Chondrocyte (in vitro differentiated cells): ENCODE data around the gene MRTFB. TPM values are rescaled to one million over a fixed set of nuclear protein-coding genes. Genes with fewer than 3 reads are reported as not detected.
A peak's percentile ranks its signal among the peaks of the same experiment; 100 is the strongest.

ENCODE experiments used
- DNase-seq: peaks from one replicate; pipeline ENCODE4 v3.0.0; 2021; ENCODE audit warnings: mixed read lengths, low spot score
- H3K27ac Mint-ChIP-seq: one replicate; pipeline ENCODE4 v1.8.0; 2021; ENCODE audit warnings: mild to moderate bottlenecking, moderate library complexity, mixed read lengths; ENCODE audit not compliant: unreplicated experiment
- H3K27me3 Mint-ChIP-seq: 2 replicates; pipeline ENCODE4 v1.8.0; 2021; ENCODE audit warnings: low read depth, mixed read lengths
- H3K36me3 Mint-ChIP-seq: 2 replicates; pipeline ENCODE4 v1.8.0; 2021; ENCODE audit warnings: low read depth, mixed read lengths
- H3K4me1 Mint-ChIP-seq: 2 replicates; pipeline ENCODE4 v1.8.0; 2021; ENCODE audit warnings: low read depth, mild to moderate bottlenecking, mixed read lengths
- H3K4me3 Mint-ChIP-seq: one replicate; pipeline ENCODE4 v1.8.0; 2021; ENCODE audit warnings: mild to moderate bottlenecking, moderate library complexity, mixed read lengths; ENCODE audit not compliant: unreplicated experiment
- H3K9me3 Mint-ChIP-seq: 2 replicates; pipeline ENCODE4 v1.8.0; 2021; ENCODE audit warnings: low read depth, mixed read lengths
- CTCF ChIP-seq: fragments of 200-600 bp; sonication (generic); IDR thresholded peaks from 2 replicates; pipeline ENCODE4 v1.5.0; 2021; ENCODE audit warnings: antibody characterized with exemption, mild to moderate bottlenecking, moderate library complexity
- total RNA-seq: library from RNA; stranded (reverse); gene quantifications from 3 replicates; pipeline ENCODE4 v1.2.1, GENCODE V29; 2021

The MRTFB gene
- total RNA-seq, 1 donor from 2014 or later: 32.2 TPM

- DNase-seq: no peak
- H3K27me3 Mint-ChIP-seq: no peaks in the 10 kb centered on the region
- H3K4me3 Mint-ChIP-seq: peak overlapping the region; percentile 78
- H3K4me1 Mint-ChIP-seq: peaks cover 61% of the 10 kb centered on the region
- H3K36me3 Mint-ChIP-seq: no peaks in the 10 kb centered on the region
- peak overlapping the region; percentile 91 for H3K27ac Mint-ChIP-seq
- no peaks in the 10 kb centered on the region for H3K9me3 Mint-ChIP-seq
- peak; percentile 80 for TF ChIP-seq CTCF
Observed at GRCh38 chr16:14186007-14186794, 115.1 kb downstream of the MRTFB start.

GRCh38 chr16:14186795-14187221, 115.7 kb downstream of the MRTFB start:
- H3K27ac Mint-ChIP-seq: peak overlapping the region; percentile 91
- DNase-seq: no peak
- peak overlapping the region; percentile 78 for H3K4me3 Mint-ChIP-seq
- no peaks in the 10 kb centered on the region for H3K36me3 Mint-ChIP-seq
- peaks cover 57% of the 10 kb centered on the region for H3K4me1 Mint-ChIP-seq
- H3K27me3 Mint-ChIP-seq: no peaks in the 10 kb centered on the region
- H3K9me3 Mint-ChIP-seq: no peaks in the 10 kb centered on the region
- no peak for TF ChIP-seq CTCF

GRCh38 chr16:14187517-14188338, 116.6 kb downstream of the MRTFB start:
- DNase-seq: no peak
- H3K9me3 Mint-ChIP-seq: no peaks in the 10 kb centered on the region
- no peak for TF ChIP-seq CTCF
- H3K27me3 Mint-ChIP-seq: no peaks in the 10 kb centered on the region
- H3K36me3 Mint-ChIP-seq: no peaks in the 10 kb centered on the region
- peaks cover 52% of the 10 kb centered on the region for H3K4me1 Mint-ChIP-seq
- peak overlapping the region; percentile 91 for H3K27ac Mint-ChIP-seq
- peak overlapping the region; percentile 78 for H3K4me3 Mint-ChIP-seq

- TF ChIP-seq CTCF: no peak
- Mint-ChIP-seq H3K4me3 (no peak overlapping the region), H3K9me3 (no peaks in the 10 kb centered on the region), H3K36me3 (peaks cover 3% of the 10 kb centered on the region), H3K4me1 (peaks cover 34% of the 10 kb centered on the region), H3K27me3 (no peaks in the 10 kb centered on the region), H3K27ac (no peak overlapping the region)
- no peak for DNase-seq
Observed at GRCh38 chr16:14193316-14193871, 122.3 kb downstream of the MRTFB start.

GRCh38 chr16:14194721-14195120, 123.6 kb downstream of the MRTFB start:
- Mint-ChIP-seq H3K4me1 (peaks cover 30% of the 10 kb centered on the region), H3K27me3 (no peaks in the 10 kb centered on the region), H3K4me3 (no peak overlapping the region), H3K9me3 (no peaks in the 10 kb centered on the region), H3K27ac (no peak overlapping the region), H3K36me3 (peaks cover 7% of the 10 kb centered on the region)
- no peak for DNase-seq
- no peak for TF ChIP-seq CTCF
